ENCODE results near the gene MYEF2. TPM values are rescaled to one million over a fixed set of nuclear protein-coding genes. Genes with fewer than 3 reads are reported as not detected.

The MYEF2 gene
- total and polyA plus RNA-seq, 2 donors (not counting 3 experiments of a cell fraction or from before 2014, with no cell fraction given) = 11.6 to 54.8 TPM

GRCh38 chr15:48109856-48110531, 68.1 kb downstream of the MYEF2 start:
- dilution Hi-C loops (cut with MboI; ENCODE audit: extremely low pct_ligation_motif_present, low sequenced_read_pairs) (no loop called here), intact Hi-C loops (cut with micrococcal nuclease) (no loop called here)
- CTCF ChIA-PET = interaction anchor here (0.7 kb wide), 1 partner anchor 643 kb away, joined by 3 read pairs; no protein-coding TSS in a partner anchor
- Histone ChIP-seq H3K36me3 (ENCODE audit: control insufficient read depth in 2 of 2, extremely low read depth in 1 of 2, insufficient read depth in 2 of 2, low read length in 2 of 2) (no peaks in the 10 kb centered on the region), H3K27me3 (ENCODE audit: control insufficient read depth in 2 of 2, insufficient read depth in 2 of 2, low read length in 2 of 2) (peaks cover 2 to 15% of the 10 kb centered on the region in 2 experiments), H3K9me1 (replicated peaks; ENCODE audit: control insufficient read depth, extremely low read depth, insufficient read depth, low read length) (no peaks in the 10 kb centered on the region), H3K4me1 (ENCODE audit: control insufficient read depth, extremely low read depth, insufficient read depth, low read length) (no peaks in the 10 kb centered on the region), H3K27ac (ENCODE audit: insufficient read depth, low read depth, low read length) (no peak overlapping the region), H3K9ac (replicated peaks; ENCODE audit: extremely low read depth, insufficient read depth, low read length) (no peak overlapping the region), H4K20me1 (replicated peaks; ENCODE audit: control insufficient read depth, extremely low read depth, insufficient read depth, low read length) (no peaks in the 10 kb centered on the region), H3K9me3 (replicated peaks; ENCODE audit: control insufficient read depth, insufficient read depth, low read length) (no peaks in the 10 kb centered on the region), H3K4me2 (ENCODE audit: insufficient read depth, low read length) (no peak overlapping the region), H3K79me2 (ENCODE audit: control insufficient read depth, insufficient read depth, low read length) (no peaks in the 10 kb centered on the region), H2AFZ (ENCODE audit: low read depth, low read length) (no peak overlapping the region), H3K4me3 (replicated peaks in 1 of 3; ENCODE audit: insufficient read depth in 1 of 3, low read depth in 1 of 3, low read length in 3 of 3) (no peak overlapping the region)
- TF ChIP-seq FOS (IDR thresholded peaks at IDR 0.05; ENCODE audit: borderline replicate concordance, insufficient read depth, low read length) = no peak
- no peak for TF ChIP-seq GATA2 (IDR thresholded peaks at IDR 0.05; ENCODE audit: insufficient read depth, insufficient read length, low read depth, low read length)
- TF ChIP-seq POLR2AphosphoS5 (IDR thresholded peaks at IDR 0.05; ENCODE audit: insufficient read depth, low read depth, low read length) = no peak
- TF ChIP-seq MAX (IDR thresholded peaks at IDR 0.05; ENCODE audit: insufficient read depth, insufficient read length) = no peak
- no peak for TF ChIP-seq CTCF (IDR thresholded peaks at IDR 0.05; ENCODE audit: extremely low read depth in 1 of 2, insufficient read depth in 1 of 2, low read depth in 1 of 2, low read length in 2 of 2)
- no peak for TF ChIP-seq EZH2 (IDR thresholded peaks at IDR 0.05; ENCODE audit: borderline replicate concordance, low read depth, low read length, severe bottlenecking)
- TF ChIP-seq JUN (IDR thresholded peaks at IDR 0.05; ENCODE audit: borderline replicate concordance, insufficient read depth, insufficient read length, low read depth) = no peak
- no peak for TF ChIP-seq MYC (IDR thresholded peaks at IDR 0.05; ENCODE audit: low read depth, low read length)
- no peak for TF ChIP-seq POLR2A (IDR thresholded peaks at IDR 0.05; ENCODE audit: low read depth, low read length)
- DNase-seq (ENCODE audit: low read depth, low spot score) (no peak), FAIRE-seq (no peak)
- no TSS peak for BruUV-seq (replicated peaks)
- POLR2A ChIA-PET = no interaction called here
